Smooth muscle cell of trachea (primary cell): ENCODE results near the gene PTPRR. TPM values are rescaled to one million over a fixed set of nuclear protein-coding genes. Genes with fewer than 3 reads are reported as not detected.

Experiments used
- total RNA-seq: library from RNA; depleted of rRNA; stranded (reverse); fragments of >200 nt; gene quantifications from 2 replicates; pipeline ENCODE4 v1.2.1, GENCODE V29; 2014

Gene PTPRR, protein sequence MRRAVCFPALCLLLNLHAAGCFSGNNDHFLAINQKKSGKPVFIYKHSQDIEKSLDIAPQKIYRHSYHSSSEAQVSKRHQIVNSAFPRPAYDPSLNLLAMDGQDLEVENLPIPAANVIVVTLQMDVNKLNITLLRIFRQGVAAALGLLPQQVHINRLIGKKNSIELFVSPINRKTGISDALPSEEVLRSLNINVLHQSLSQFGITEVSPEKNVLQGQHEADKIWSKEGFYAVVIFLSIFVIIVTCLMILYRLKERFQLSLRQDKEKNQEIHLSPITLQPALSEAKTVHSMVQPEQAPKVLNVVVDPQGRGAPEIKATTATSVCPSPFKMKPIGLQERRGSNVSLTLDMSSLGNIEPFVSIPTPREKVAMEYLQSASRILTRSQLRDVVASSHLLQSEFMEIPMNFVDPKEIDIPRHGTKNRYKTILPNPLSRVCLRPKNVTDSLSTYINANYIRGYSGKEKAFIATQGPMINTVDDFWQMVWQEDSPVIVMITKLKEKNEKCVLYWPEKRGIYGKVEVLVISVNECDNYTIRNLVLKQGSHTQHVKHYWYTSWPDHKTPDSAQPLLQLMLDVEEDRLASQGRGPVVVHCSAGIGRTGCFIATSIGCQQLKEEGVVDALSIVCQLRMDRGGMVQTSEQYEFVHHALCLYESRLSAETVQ
- total RNA-seq = 0.33 and 0.58 TPM in 2 replicates

DNA sequence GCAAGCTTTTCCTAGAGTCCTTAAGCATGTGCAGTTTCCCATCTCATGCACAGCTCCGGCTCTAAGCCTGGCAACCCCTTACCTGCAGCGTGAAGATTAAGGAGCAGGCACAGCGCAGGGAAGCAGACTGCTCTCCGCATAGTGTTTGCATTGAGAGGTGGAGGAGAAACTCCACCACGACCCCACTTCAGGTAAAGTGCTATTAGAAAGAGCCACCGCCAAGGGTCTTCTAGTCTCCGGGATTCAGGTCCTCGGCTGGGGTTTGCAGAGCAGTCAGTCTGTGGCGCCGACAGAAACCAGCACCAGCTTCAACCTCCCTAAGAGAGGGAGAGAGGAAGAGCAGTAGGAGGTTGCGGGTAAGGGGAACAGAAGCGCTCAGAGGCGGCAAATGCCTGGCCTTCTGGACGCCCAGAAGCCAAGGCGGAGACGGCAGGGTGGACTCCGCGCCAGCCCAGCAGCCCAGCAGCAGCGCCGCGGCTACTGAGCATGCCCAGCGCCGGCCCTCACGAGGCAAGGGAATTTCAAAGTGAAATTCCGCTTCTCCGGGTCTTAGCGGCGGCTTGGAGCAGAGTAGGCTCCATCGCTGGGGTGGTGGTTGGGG lies at the start of gene PTPRR:
PTPRR (minus strand) TSS at position 488 of the 601 bp plus-strand sequence; CDS start at position 140, 348 bp downstream.

GRCh38 chr12:70637303-70638085 lies 283.0 kb downstream of the PTPRR start, which contains the start of gene PTPRB:
Gene PTPRB (minus strand): TSS chr12:70637429. CDS start chr12:70637395, 34 bp downstream.

Other genes starting within 250 kb of the PTPRR start
- gene TSPAN8, start 237.3 kb upstream of the PTPRR start, total RNA-seq = 0.15 TPM in 1 of 2 replicates, not detected in the other